ENCODE measurements around the gene MASP1.

MASP1 gene

DNA sequence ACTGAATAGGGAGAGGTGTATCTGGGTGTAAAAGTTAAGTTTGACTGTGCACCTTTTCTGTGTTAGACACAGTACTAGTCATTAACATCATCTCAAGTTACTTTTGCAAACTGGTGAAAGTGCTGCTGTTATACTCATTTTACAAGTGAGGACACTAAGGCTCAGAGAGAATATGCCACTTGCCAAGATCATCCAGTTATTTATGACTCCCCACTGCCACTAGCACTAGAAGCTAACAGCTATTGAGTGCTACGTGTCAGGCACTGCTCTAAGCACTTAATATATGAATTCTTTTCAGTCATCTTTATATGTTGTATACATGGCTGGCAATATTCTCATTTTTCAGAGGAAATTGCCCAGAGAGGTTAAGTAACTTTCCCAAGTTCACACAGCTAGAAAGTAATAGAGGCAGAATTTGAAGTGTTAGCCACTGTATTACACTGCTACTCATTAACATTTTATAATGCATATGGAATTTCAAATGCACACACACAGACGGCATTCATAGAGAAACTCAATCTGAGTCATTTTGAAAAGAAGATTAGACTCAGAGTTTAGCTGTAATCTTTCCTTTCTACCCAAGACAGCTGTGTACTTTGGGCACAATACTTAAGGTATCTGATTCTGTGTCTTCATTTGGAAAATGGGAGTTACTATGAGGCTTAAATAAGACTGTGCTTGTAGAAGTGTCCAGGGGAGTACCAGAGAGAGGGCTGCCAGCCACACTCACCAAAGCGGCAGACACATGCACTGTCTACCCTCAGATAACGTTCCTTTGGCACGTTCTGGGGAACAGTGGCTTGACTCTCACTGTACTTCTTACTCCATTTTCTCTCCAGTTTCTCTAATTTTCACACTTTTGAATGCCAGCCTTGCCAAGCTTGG, 1.3 kb upstream of the MASP1 start:
- TF ChIP-seq FOXP2 (optimal IDR thresholded peaks at IDR 0.05; ENCODE audit: borderline replicate concordance, extremely low read depth, extremely low read length, insufficient read depth): no peak

DNA sequence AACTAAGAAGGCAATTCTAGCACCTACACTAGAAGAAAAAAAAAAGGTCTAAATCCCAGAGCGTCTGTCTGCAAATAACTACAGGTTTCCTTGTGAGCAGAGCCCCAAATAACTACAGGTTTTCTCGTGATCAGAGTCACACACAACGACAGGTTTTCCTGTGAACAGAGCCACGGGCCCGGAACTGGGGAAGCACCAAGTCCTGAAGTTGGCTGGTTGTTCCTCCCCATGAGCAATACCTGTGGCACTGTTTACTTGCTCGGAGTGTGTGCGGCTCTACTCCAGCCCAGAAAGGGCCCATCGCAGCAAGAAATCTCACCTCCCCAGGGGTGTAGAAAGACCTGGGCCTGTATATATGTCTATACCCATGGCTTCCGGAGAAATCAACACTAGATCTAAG, 644 bp upstream of the MASP1 start:
- TF ChIP-seq TAF1 (IDR thresholded peaks at IDR 0.05; ENCODE audit: borderline replicate concordance, insufficient read depth, low read length) (no peak), FOXP2 (optimal IDR thresholded peaks at IDR 0.05; ENCODE audit: borderline replicate concordance, extremely low read depth, extremely low read length, insufficient read depth) (no peak), POLR2AphosphoS5 (IDR thresholded peaks at IDR 0.05; ENCODE audit: low read depth, low read length) (no peak), SIN3A (IDR thresholded peaks at IDR 0.05; ENCODE audit: borderline replicate concordance, insufficient read depth, low read length) (no peak)
- TF ChIP-seq, protein P1, sequence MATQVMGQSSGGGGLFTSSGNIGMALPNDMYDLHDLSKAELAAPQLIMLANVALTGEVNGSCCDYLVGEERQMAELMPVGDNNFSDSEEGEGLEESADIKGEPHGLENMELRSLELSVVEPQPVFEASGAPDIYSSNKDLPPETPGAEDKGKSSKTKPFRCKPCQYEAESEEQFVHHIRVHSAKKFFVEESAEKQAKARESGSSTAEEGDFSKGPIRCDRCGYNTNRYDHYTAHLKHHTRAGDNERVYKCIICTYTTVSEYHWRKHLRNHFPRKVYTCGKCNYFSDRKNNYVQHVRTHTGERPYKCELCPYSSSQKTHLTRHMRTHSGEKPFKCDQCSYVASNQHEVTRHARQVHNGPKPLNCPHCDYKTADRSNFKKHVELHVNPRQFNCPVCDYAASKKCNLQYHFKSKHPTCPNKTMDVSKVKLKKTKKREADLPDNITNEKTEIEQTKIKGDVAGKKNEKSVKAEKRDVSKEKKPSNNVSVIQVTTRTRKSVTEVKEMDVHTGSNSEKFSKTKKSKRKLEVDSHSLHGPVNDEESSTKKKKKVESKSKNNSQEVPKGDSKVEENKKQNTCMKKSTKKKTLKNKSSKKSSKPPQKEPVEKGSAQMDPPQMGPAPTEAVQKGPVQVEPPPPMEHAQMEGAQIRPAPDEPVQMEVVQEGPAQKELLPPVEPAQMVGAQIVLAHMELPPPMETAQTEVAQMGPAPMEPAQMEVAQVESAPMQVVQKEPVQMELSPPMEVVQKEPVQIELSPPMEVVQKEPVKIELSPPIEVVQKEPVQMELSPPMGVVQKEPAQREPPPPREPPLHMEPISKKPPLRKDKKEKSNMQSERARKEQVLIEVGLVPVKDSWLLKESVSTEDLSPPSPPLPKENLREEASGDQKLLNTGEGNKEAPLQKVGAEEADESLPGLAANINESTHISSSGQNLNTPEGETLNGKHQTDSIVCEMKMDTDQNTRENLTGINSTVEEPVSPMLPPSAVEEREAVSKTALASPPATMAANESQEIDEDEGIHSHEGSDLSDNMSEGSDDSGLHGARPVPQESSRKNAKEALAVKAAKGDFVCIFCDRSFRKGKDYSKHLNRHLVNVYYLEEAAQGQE (IDR thresholded peaks at IDR 0.05; ENCODE audit: insufficient read depth in 1 of 2, low read depth in 2 of 2, low read length in 2 of 2): no peak

DNA sequence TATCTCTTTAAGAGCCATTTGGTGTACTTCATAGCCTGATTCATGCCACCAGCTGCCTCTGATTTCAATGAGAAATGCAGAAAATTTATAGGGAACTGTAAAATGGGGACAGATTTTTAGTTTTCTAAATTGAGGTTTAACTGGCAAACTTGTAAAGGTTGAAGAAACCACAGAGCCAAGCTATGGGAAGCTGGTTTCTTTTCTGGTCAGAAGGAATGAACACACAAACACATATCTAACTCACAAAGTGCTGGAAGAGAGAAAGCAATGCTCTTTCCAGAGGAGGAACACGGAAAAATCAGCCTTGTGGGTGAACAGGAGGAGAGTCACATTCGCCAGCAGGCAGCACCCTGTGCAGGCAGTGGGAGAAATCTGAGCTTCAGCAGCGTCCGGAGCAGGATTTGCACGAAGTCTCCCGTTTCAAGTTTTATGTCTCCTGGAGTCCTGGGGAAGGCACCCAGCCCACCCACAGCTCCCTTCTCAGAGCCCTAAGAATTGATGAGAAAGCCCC, 481 bp downstream of the MASP1 start:
- TF ChIP-seq FOXP2 (optimal IDR thresholded peaks at IDR 0.05; ENCODE audit: borderline replicate concordance, extremely low read depth, extremely low read length, insufficient read depth) (no peak), POLR2AphosphoS5 (IDR thresholded peaks at IDR 0.05; ENCODE audit: low read depth, low read length) (no peak), SIN3A (IDR thresholded peaks at IDR 0.05; ENCODE audit: borderline replicate concordance, insufficient read depth, low read length) (no peak), TAF1 (IDR thresholded peaks at IDR 0.05; ENCODE audit: borderline replicate concordance, insufficient read depth, low read length) (no peak)
- TF ChIP-seq, protein P1 (IDR thresholded peaks at IDR 0.05; ENCODE audit: insufficient read depth in 1 of 2, low read depth in 2 of 2, low read length in 2 of 2): no peak

DNA sequence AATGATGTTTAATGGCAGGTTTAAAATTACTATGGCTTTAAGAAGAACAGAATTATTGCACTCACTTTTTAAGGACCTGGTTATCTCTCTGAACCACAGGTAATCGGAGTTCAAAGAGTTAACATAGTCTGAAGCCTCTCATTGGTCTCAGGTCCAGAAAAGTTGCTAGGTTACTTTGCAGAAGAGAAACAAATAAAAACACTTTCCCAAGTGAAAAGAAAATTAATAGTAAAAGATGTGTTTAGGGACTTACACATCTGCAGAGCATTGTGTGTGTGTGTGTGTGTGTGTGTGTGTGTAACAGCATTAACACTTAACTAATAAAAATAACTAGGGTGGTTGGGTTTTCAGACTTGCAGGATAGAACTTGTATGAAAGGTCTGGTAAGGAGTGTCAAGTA, 1.0 kb downstream of the MASP1 start:
- TF ChIP-seq POLR2AphosphoS5 (IDR thresholded peaks at IDR 0.05; ENCODE audit: low read depth, low read length) (no peak), FOXP2 (optimal IDR thresholded peaks at IDR 0.05; ENCODE audit: borderline replicate concordance, extremely low read depth, extremely low read length, insufficient read depth) (no peak), TAF1 (IDR thresholded peaks at IDR 0.05; ENCODE audit: borderline replicate concordance, insufficient read depth, low read length) (no peak), SIN3A (IDR thresholded peaks at IDR 0.05; ENCODE audit: borderline replicate concordance, insufficient read depth, low read length) (no peak)
- TF ChIP-seq, protein P1 (IDR thresholded peaks at IDR 0.05; ENCODE audit: insufficient read depth in 1 of 2, low read depth in 2 of 2, low read length in 2 of 2): no peak

DNA sequence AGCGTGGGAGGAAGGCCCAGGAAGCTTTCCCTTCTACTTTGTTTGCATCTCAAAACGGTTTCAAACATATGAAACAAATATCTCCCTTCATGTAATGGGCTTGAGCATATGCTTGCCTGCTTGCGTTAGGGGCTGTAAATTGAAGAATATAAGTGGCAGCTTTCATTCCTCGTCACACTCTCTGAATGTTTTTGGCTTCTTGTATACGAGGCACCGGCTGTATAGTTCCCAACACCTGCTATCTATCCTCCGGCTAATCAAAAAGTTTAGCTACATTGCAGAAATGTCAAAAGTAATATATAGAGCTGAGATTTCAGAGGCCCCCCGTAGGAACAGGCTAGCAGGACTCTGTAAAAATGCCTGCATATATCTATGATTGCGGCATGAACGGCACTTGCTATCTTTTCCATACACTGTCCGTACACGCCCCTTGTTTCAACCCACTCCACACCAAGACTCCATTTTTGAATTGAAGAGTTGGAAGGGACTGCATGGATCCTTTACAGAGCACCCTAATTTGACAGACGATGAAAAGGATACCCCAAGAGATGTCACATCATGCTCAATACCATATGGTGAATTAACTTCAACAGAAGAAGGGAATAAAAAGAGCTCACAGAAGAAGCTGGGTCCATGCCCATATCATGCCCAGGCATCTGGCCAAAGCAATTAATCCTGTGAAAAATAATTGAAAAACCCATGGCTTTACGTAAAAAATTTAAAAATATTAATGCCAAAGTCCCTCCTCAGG, 2.5 kb downstream of the MASP1 start:
- TF ChIP-seq FOXP2 (optimal IDR thresholded peaks at IDR 0.05; ENCODE audit: borderline replicate concordance, extremely low read depth, extremely low read length, insufficient read depth): no peak
